ENCODE data around the gene SMARCE1.
"Not testable (repeated sequence)": the region's sequence is repeated elsewhere in the genome, so short reads cannot be mapped to it uniquely, and the experiment has no call there.

The SMARCE1 gene

GRCh38 chr17:40608061-40608581, 39.5 kb downstream of the SMARCE1 start:
- DNase-seq = no peak

GRCh38 chr17:40607641-40608040, 40.0 kb downstream of the SMARCE1 start:
- DNase-seq = no peak

DNA sequence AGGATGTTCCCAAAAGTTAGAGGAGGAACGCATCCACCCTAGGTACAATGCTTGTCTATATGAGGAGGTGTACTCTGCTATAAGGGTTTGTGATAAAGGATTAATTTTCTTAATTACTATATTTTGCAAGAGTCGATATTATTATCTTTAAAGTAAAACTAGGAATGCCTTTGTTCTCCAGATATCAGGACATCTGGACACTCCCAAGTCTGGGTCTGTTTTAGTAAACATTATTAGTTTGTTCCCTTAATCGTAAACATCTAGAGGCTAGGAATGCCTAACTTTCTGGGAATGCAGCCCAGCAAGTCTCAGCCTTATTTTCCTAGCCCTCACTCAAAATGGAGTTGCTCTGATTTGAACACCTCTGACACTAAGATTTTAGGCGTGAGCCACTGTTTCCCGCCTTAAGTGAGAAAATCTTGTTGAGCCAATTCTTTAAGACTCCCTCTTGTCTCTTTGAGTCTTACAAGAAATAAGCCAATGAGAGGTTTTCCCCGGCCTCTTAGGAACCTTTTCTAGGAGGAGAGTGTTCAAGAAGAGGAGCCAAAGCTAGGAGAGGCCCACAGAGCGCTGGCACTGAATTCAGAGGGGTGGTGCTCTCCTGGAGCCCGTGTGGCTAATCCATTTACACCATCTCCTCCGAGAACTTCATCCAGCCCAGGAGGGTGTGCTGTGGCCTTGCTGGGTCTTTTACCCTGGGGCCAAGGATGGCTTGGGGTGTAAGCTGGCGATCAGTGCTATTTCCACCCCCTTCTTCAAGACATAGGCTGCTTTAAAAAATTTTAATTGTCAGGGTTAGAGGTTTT, 40.9 kb downstream of the SMARCE1 start:
- DNase-seq = no peak

DNA sequence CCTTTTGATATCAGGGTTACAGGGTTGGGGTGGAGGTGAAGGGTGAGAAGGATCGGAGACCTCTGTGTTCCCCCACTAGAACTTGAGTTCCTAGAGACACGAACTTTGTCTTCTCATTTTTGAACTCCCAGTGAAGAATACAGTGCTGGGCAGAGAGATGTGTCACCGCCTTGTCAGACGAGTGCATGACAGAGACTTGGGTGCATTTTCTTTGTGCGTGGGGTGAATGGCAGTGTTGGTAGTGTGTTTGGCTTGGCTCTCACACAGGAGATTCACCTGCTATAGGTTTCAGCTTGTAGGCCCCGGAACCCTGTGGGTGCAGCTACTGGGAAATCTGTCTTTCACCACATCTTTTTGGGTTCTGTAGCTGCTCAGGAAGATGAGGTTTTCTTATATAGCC, 42.3 kb downstream of the SMARCE1 start:
- DNase-seq = peak; percentile 59

DNA sequence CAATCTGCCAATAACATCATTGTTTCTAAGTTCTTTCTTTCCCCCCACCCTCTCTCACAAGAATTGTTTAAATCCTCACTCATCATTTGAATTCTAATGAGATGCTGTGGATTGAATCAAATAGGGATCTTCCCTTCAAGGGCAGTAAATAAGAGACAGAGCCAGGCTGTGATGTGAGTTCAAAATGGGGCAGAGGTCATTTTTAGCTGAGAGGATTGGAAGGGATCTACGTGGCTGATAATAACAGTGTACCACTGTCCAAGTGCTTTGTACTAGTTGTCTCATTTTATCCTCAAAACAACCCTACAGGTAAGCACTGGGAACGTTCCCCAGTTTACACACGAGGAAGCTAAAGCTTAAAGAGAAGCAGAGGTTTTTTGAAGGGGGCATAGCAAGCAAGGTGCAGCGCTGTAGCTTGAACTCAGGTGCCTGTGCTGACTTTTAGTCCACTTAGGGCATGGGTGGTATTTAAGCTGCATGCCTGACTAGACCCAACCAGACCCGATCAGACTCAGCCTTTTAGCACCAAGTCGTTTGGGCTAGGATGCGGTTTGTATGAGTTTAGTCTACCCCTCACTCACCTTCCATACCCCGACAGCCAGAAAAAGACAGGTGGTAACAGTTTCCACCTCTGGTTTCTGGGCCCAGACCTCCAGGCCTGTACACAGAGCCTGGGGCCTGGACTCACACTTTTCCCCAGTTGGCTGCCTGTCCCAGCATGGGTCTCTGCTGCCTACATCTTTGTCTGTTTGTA, 43.1 kb downstream of the SMARCE1 start:
- no peak for DNase-seq

- DNase-seq = peak; percentile 65
Observed at GRCh38 chr17:40602445-40603443, 44.9 kb downstream of the SMARCE1 start.

DNA sequence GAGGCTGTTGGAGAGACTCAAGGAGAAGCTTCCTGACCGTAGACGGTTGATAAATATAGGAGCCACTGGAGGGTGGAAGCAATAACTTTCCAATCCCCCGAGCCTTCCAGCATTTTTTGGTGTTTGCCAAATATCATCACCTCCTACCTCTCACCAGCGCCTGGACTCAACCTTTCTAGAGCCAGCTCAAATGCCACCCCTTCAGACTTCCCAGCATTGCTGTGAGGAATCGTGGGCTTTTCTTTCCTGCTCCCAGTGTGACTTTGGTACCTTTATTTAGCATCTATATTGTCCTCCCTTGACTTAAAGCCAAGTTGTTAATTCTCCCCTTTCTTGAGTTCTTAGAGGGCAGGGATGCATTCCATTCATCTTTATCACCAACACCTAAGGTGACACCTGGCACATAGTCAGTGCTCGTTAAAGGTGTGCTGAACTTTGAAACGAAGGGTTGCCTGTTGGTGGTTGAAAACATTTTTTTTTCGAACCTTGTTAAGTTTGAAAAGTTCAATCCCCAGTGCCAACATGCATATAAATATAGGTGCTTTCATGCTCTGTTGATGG, 47.1 kb downstream of the SMARCE1 start:
- no peak for DNase-seq

- DNase-seq = no peak
Observed at GRCh38 chr17:40599468-40599763, 48.2 kb downstream of the SMARCE1 start.

DNA sequence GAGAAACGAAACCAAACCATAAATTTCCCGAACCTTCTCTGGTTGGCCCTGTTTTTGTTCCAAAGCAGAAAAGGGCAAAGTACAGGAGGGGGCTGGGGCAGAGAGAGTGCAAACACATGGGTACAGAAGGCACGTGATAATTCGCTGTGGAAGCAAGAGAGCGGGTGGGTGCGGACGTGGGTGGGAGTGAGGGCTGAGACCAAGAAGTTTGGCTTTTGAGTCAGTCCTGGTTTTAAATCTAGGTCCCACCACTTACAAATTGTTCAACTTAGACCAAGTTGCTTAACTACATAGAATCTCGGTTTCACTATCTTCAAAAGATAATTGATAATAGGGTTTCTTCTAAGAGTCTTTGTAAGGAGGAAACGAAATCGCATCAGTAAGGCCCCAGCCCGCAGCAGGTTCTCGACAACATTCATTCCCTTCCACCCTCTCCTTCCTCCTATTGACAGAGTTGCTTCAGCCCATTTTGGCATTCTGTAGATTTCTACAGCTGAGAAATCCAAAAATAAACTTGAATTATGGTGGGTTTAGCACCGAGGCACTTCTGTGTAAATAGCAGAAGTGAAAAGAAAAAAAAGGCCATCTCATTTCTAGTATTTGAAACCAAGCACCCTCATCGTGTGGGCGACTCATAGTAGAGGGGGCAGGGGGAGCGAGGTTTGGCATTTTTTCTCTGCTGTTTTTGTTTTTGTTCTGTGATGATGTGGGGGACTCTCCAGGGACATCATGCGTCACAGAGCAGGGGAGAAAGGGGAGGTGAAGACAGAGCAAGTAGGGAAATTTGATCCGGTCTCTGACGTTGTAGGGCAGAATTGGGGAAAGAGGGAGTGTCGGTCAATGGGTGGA, 48.8 kb downstream of the SMARCE1 start:
- DNase-seq = peak; percentile 78

GRCh38 chr17:40598301-40598618, 49.4 kb downstream of the SMARCE1 start:
- DNase-seq = no peak

GRCh38 chr17:40597556-40598300, 49.9 kb downstream of the SMARCE1 start:
- DNase-seq = no peak

- no peak for DNase-seq
Observed at GRCh38 chr17:40597156-40597555, 50.5 kb downstream of the SMARCE1 start.

DNA sequence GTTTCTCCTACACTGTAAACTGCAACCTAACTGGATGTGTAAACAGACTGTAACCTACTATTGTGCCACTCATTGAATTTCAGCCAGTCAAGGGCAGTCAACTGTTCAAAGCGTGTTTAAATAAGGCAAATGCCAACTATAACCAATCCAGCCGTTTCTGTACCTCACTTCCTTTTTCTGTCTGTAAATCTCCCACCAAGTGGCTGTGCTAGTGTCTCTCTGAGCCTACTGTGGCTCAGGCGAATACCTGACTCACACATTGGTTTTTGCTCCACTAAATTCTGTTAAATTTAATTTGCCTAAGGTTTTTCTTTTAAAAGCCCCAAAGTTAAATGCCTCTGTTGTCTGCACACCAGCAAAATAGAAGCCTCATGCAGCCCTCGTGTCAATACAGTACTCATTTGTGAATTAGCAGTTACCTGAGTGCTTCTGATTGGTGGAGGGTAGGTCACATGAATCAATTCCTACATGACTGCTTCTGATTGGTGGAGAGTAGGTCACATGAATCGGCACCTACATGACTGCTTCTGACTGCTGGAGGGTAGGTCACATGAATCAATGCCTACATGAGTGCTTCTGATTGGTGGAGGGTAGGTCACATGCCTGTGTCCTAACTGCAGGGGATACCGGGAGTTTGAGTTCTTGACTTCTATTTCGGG, 51.2 kb downstream of the SMARCE1 start:
- no peak for DNase-seq

DNA sequence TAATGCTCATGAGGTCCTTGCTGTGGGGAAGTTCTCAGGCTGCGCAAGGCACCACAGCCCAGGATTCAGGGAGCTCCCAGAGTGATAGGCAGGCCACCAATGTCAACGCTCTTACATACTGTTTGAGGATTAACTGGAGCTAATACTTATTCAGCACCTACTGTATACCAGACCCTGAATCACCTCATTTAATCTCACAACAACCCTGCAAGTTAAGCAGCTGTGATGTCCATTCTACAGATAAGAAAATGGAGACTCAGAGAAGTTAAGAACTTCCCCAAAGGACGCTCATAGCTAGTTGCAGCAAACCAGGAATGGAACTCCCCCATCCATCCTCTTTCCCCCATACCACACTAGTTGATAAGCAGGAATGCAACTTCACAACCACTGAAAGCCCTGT, 56.9 kb downstream of the SMARCE1 start:
- DNase-seq = no peak

GRCh38 chr17:40588552-40588951, 59.1 kb downstream of the SMARCE1 start:
- no peak for DNase-seq

- DNase-seq = not testable (repeated sequence)
Observed at GRCh38 chr17:40586264-40586663, 61.4 kb downstream of the SMARCE1 start.

- DNase-seq = not testable (repeated sequence)
Observed at GRCh38 chr17:40584950-40585349, 62.7 kb downstream of the SMARCE1 start.

- DNase-seq = no peak
Observed at GRCh38 chr17:40582328-40582901, 65.2 kb downstream of the SMARCE1 start.

- no peak for DNase-seq
Observed at GRCh38 chr17:40580140-40580539, 67.5 kb downstream of the SMARCE1 start.

DNA sequence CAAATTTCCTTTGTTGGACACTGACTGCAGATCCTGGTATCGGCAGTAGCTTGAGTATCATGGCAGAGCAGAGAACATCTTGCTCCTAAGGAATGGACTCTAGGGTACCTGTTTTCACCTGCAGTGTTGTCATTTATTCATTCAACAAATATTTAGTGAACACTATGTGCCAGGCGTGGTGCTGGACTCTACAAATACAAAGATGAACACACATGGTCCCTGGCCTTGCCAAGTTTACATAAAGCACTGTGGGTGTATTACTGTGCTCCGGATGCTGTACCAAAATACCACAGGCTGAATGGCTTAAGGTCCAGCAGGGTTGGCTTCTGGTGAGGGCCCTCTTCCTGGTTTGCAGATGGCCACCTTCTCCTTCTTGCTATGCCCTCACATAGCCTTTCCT, 68.1 kb downstream of the SMARCE1 start:
- DNase-seq = no peak
